Liver (tissue), 9 donors: ENCODE data around the gene DPYD. TPM values are rescaled to one million over a fixed set of nuclear protein-coding genes. Genes with fewer than 3 reads are reported as not detected.

Source experiments
- DNase-seq: peaks from one replicate; pipeline ENCODE4 v3.0.0-alpha.2; 2017; ENCODE audit warnings: low spot score
- H3K27ac ChIP-seq, 2 donors: one replicate each; pipeline ENCODE4 v1.7.0; 2013; ENCODE audit warnings: inconsistent platforms in 2 of 2, low read length in 2 of 2, control low read depth in 1 of 2, low read depth in 1 of 2, mild to moderate bottlenecking in 1 of 2
- H3K27me3 ChIP-seq, 4 donors: one replicate each; pipeline versions ENCODE4 v1.6.1 to v1.7.0; 2013; ENCODE audit warnings: low read length in 3 of 4, inconsistent platforms in 1 of 4, mild to moderate bottlenecking in 1 of 4, moderate library complexity in 1 of 4; ENCODE audit not compliant: control insufficient read depth in 4 of 4, insufficient read depth in 4 of 4
- H3K36me3 ChIP-seq, 4 donors: one replicate each; pipeline versions ENCODE4 v1.6.1 to v1.7.0; 2013; ENCODE audit warnings: low read length in 3 of 4, mild to moderate bottlenecking in 3 of 4, low read depth in 1 of 4, moderate library complexity in 1 of 4; ENCODE audit not compliant: control insufficient read depth in 4 of 4, insufficient read depth in 3 of 4
- H3K4me1 ChIP-seq, 4 donors: one replicate each; pipeline versions ENCODE4 v1.6.1 to v1.7.0; 2013; ENCODE audit warnings: low read length in 3 of 4, mild to moderate bottlenecking in 3 of 4, moderate library complexity in 1 of 4; ENCODE audit not compliant: control insufficient read depth in 4 of 4, insufficient read depth in 4 of 4
- H3K4me3 ChIP-seq, 3 donors: one replicate each; pipeline versions ENCODE4 v1.6.1 to v1.7.0; 2013; ENCODE audit warnings: low read length in 3 of 3, control low read depth in 1 of 3, low read depth in 1 of 3, mild to moderate bottlenecking in 1 of 3
- H3K9ac ChIP-seq, 2 donors: one replicate each; pipeline ENCODE4 v1.7.0; 2013; ENCODE audit warnings: low read length in 2 of 2, mild to moderate bottlenecking in 2 of 2, moderate library complexity in 2 of 2, control low read depth in 1 of 2, low read depth in 1 of 2
- H3K9me3 ChIP-seq, 4 donors: one replicate each; pipeline versions ENCODE4 v1.6.1 to v1.7.0; 2013; ENCODE audit warnings: low read length in 3 of 4; ENCODE audit not compliant: control insufficient read depth in 4 of 4
- CTCF ChIP-seq: fragments of 150-350 bp; IDR thresholded peaks from 2 replicates; pipeline ENCODE4 v1.5.1; 2017; ENCODE audit warnings: improper control_type of control experiment, low read depth, low read length; ENCODE audit not compliant: missing input control
- EGR1 ChIP-seq, 2 donors: IDR thresholded peaks; 2 replicates each; pipeline ENCODE4 v1.6.1; 2016 to 2018; ENCODE audit warnings: antibody characterized with exemption in 2 of 2, low read depth in 2 of 2
- FOXA1 ChIP-seq: IDR thresholded peaks from 2 replicates; pipeline ENCODE4 v1.6.1; 2016; ENCODE audit warnings: antibody characterized with exemption
- FOXA2 ChIP-seq: IDR thresholded peaks from 2 replicates; pipeline ENCODE4 v1.6.1; 2016; ENCODE audit warnings: antibody characterized with exemption
- HNF4G ChIP-seq: IDR thresholded peaks from 2 replicates; pipeline ENCODE4 v1.6.1; 2016; ENCODE audit warnings: antibody characterized with exemption
- JUND ChIP-seq, 2 donors: IDR thresholded peaks; 2 replicates each; pipeline ENCODE4 v1.6.1; 2016; ENCODE audit warnings: antibody characterized with exemption in 2 of 2
- NR2F2 ChIP-seq: IDR thresholded peaks from 2 replicates; pipeline ENCODE4 v1.6.1; 2016; ENCODE audit warnings: antibody characterized with exemption
- RAD21 ChIP-seq, 2 donors: IDR thresholded peaks; 2 replicates each; pipeline ENCODE4 v1.6.1; 2016; ENCODE audit warnings: antibody characterized with exemption in 2 of 2, mild to moderate bottlenecking in 2 of 2
- SP1 ChIP-seq: IDR thresholded peaks from 2 replicates; pipeline ENCODE4 v1.6.1; 2018; ENCODE audit warnings: antibody characterized with exemption, mild to moderate bottlenecking
- TAF1 ChIP-seq: conservative IDR thresholded peaks from 2 replicates; pipeline ENCODE4 v1.6.1; 2016; ENCODE audit warnings: antibody characterized with exemption, mild to moderate bottlenecking
- YY1 ChIP-seq: IDR thresholded peaks from 2 replicates; pipeline ENCODE4 v1.6.1; 2016; ENCODE audit warnings: antibody characterized with exemption, mild to moderate bottlenecking
- ZBTB33 ChIP-seq: IDR thresholded peaks from 2 replicates; pipeline ENCODE4 v1.6.1; 2016; ENCODE audit warnings: antibody characterized with exemption
- WGBS: extraction: QIAGEN DNeasy Blood & Tissue Kit; methylation state at CpG from one replicate; pipeline ENCODE4 v1.1.7; 2013; 5-methylcytosine and 5-hydroxymethylcytosine counted together
- polyA plus RNA-seq, 2 donors: library from polyadenylated mRNA; stranded (reverse) in 1 of 2; unstranded in 1 of 2; fragments of 200-250 nt in 1 of 2; fragments of >200 nt in 1 of 2; fragmentation: Nextera tagmentation in 1 of 2; extraction: Ambion mirVana in 1 of 2; gene quantifications; one replicate each; pipeline versions ENCODE4 v1.2.1 to v1.2.3, GENCODE V29; 2013 to 2015
- total RNA-seq, 2 donors: library from RNA; depleted of rRNA; stranded (reverse); fragments of >200 nt; gene quantifications; one replicate each; pipeline ENCODE4 v1.2.3, GENCODE V29; 2014
- donor health status: healthy.
- donor health status: healthy.
- donor health status: healthy.
- donor health status: healthy.
- donor health status: healthy.

DPYD gene
- total and polyA plus RNA-seq, 4 donors = 16.2 to 142 (median 47.0) TPM

- TF ChIP-seq TAF1 (no peak), NR2F2 (no peak), FOXA1 (no peak), RAD21 (IDR thresholded peaks at IDR 0.05) (no peak), FOXA2 (no peak), CTCF (no peak), SP1 (no peak), HNF4G (no peak)
- H3K4me1 ChIP-seq = no peaks in the 10 kb centered on the region
- DNase-seq = no peak
- H3K9me3 ChIP-seq = no peaks in the 10 kb centered on the region
- H3K27ac ChIP-seq = no peak overlapping the region
- H3K4me3 ChIP-seq = no peak overlapping the region
- no peak overlapping the region for H3K9ac ChIP-seq
- 92% methylated on average over 8 of the region's 8 CpGs for WGBS
- no peaks in the 10 kb centered on the region for H3K27me3 ChIP-seq
- H3K36me3 ChIP-seq = peaks cover 2 to 6% (median 4%) of the 10 kb centered on the region in 4 donors
Measured at GRCh38 chr1:97119260-97120158, 801.3 kb downstream of the DPYD start.

GRCh38 chr1:97114842-97115241 is 806.0 kb downstream of the DPYD start:
- no peak for DNase-seq
- no peak for TF ChIP-seq EGR1 (IDR thresholded peaks at IDR 0.05; ENCODE audit: low read depth in 2 of 2)
- TF ChIP-seq YY1 = no peak
- no peak for TF ChIP-seq JUND (IDR thresholded peaks at IDR 0.05)
- TF ChIP-seq SP1 = no peak
- no peak for TF ChIP-seq RAD21 (IDR thresholded peaks at IDR 0.05)
- TF ChIP-seq HNF4G = no peak
- no peak for TF ChIP-seq CTCF
- no peak for TF ChIP-seq ZBTB33
- no peak overlapping the region for H3K9ac ChIP-seq
- H3K4me3 ChIP-seq = no peak overlapping the region
- H3K4me1 ChIP-seq = no peaks in the 10 kb centered on the region
- H3K27ac ChIP-seq = no peak overlapping the region
- no peaks in the 10 kb centered on the region for H3K9me3 ChIP-seq
- WGBS = 95% methylated on average over 2 of the region's 2 CpGs
- H3K36me3 ChIP-seq = peaks cover 0 to 12% (median 4%) of the 10 kb centered on the region in 4 donors
- H3K27me3 ChIP-seq = no peaks in the 10 kb centered on the region
